BJ (cell line): Measurements from ENCODE around the gene SERPINB1. TPM values are rescaled to one million over a fixed set of nuclear protein-coding genes. Genes with fewer than 3 reads are reported as not detected.

Experiments
- CTCF ChIA-PET: fragments of 350-600 bp; formaldehyde crosslinking; extraction: SDS; loops from one replicate; lab custom pipeline; 2021; ENCODE audit warnings: antibody characterized with exemption, inconsistent platforms; lab: Yijun Ruan, JAX
- POLR2A ChIA-PET: fragments of 300-600 bp; sonication (Branson Sonifier 250); formaldehyde crosslinking; extraction: SDS; loops from one replicate; lab custom pipeline; 2021; ENCODE audit warnings: antibody characterized with exemption; lab: Charles Lee
- DNase-seq: peaks from one replicate; pipeline ENCODE4 v3.0.0-alpha.2; 2011; ENCODE audit warnings: low read depth
- H3K27me3 ChIP-seq: 2 replicates; pipeline ENCODE4 v1.6.0; 2011; ENCODE audit warnings: low read length; ENCODE audit not compliant: control insufficient read depth, insufficient read depth
- H3K36me3 ChIP-seq: 2 replicates; pipeline ENCODE4 v1.5.1; 2011; ENCODE audit warnings: low read length; ENCODE audit not compliant: control insufficient read depth, insufficient read depth
- H3K4me3 ChIP-seq: 2 replicates; pipeline ENCODE4 v1.5.1; 2011; ENCODE audit warnings: low read depth, mild to moderate bottlenecking, control low read depth, low read length
- polyA minus RNA-seq: library from RNA; depleted of rRNA, polyadenylated mRNA; stranded (reverse); fragments of >200 nt; gene quantifications from 2 replicates; pipeline ENCODE4 v1.2.3, GENCODE V29; 2011; rRNA and poly(A)+ RNA removed
- polyA plus RNA-seq: library from polyadenylated mRNA; depleted of rRNA; stranded (reverse); fragments of >200 nt; gene quantifications from 2 replicates; pipeline ENCODE4 v1.2.3, GENCODE V29; 2011; rRNA removed
- TF ChIP-seq, protein P1 (sequence below): IDR thresholded peaks from 2 replicates; pipeline ENCODE4 v1.5.1; 2011; ENCODE audit warnings: low read depth, mild to moderate bottlenecking, control low read depth, inconsistent platforms, low read length, moderate library complexity; ENCODE audit not compliant: insufficient read depth

Gene SERPINB1
- 17.9 and 31.3 TPM in 2 replicates for polyA plus RNA-seq
- 7.3 and 9.7 TPM in 2 replicates for polyA minus RNA-seq

DNA sequence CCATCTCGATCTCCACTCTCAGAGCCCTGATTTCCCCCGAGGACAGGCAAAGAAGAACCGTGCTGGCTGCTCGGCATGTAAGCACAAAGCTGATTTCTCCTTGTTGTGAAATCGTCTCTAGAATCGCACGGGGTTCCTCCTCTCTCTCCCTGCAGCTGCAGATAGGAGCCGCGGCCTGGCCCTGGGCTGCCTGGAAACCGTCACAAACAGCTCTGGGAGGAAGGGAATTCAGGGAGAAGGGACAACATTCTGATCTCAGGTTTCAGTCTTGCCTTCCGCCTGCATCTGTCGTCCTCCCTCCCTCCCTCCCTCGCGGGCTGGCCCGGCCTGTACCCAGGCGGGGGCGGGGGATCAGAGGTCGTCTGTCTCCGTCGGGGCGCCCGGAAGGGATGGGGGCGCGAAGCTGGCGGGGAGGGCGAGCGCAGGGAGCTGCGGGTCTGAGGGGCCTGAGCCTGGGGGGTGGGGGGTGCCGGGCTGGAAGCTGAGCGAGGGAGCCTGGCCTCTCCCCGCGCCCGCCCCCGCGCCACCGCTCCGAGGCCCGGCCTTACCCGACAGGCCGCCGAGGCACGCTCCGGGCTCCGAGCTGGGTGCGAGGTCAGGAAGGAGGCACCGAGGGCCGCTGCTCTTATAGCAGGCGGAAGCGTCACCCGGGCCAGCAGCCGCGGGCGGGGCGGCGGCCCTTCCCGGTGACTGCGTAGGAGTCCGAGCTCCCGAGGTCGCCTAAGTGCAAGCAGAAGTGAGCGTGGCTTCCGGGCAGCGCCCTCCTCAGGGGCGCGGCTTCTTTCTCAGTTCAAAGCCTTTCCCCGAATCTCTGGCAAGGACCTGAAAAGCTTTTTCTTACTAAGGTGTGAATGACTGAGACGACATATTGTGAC lies at the start of gene SERPINB1:
TSS of gene SERPINB1 (minus strand) at position 600 of the 875 bp plus-strand sequence. CDS start 1,277 bp downstream, outside the sequence.
- Histone ChIP-seq H3K4me3 (peak within 1 kb of the TSS; percentile 55), H3K36me3 (peaks cover 5% of the 10 kb centered on the region), H3K27me3 (no peaks in the 10 kb centered on the region)
- ChIA-PET POLR2A (interaction anchor here (0.6 to 1.4 kb wide), 3 partner anchors 9 to 149 kb away, joined by 3 read pairs; no protein-coding TSS in a partner anchor), CTCF (interaction anchor here (0.7 to 9.5 kb wide), 11 partner anchors 9 to 212 kb away, joined by 3 to 151 read pairs (median 6); partner anchors contain the start of genes MYLK4 and WRNIP1)
- DNase-seq, result peak; percentile 84
- TF ChIP-seq, protein P1, sequence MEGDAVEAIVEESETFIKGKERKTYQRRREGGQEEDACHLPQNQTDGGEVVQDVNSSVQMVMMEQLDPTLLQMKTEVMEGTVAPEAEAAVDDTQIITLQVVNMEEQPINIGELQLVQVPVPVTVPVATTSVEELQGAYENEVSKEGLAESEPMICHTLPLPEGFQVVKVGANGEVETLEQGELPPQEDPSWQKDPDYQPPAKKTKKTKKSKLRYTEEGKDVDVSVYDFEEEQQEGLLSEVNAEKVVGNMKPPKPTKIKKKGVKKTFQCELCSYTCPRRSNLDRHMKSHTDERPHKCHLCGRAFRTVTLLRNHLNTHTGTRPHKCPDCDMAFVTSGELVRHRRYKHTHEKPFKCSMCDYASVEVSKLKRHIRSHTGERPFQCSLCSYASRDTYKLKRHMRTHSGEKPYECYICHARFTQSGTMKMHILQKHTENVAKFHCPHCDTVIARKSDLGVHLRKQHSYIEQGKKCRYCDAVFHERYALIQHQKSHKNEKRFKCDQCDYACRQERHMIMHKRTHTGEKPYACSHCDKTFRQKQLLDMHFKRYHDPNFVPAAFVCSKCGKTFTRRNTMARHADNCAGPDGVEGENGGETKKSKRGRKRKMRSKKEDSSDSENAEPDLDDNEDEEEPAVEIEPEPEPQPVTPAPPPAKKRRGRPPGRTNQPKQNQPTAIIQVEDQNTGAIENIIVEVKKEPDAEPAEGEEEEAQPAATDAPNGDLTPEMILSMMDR, result no peak

DNA sequence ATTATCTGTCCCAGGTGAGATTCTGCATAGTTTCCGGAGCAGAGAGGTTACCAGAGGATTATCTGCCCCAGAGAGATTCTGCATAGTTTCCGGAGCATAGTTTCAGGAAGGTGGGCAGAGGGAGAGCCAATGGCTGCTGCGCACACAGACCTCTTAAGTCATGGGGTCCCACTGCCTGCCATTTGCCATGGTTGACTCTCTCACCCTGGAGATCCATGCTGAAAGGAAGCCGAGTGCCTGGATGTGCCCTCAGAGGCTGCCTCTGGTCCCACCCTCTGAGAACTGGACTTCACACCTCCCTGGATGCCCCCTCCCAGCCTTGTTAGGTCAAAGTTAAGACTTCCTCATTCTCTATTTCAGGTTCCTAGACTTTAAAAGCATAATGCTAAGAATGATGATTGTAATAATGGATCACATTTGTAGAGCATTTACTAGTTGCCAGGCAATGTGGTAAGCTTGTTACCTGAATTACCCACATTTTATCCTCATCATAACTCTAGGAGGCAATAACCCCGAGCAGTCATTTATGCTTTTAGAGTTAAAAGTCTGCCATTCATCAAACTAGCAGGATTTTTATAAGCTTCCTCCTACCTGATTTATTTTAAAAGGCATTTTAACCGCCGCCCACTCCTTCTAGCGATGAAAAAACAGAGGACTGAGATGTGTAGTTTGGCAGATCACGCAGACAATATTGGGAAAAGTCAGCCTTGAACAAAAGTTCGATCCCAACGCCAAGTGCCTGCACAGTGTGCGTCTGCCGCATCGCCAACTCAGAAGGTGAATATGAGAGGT lies 49.5 kb upstream of the SERPINB1 start:
- Histone ChIP-seq H3K36me3 (no peaks in the 10 kb centered on the region), H3K4me3 (no peak overlapping the region), H3K27me3 (no peaks in the 10 kb centered on the region)
- no peak for DNase-seq
- ChIA-PET POLR2A (no interaction called here), CTCF (no interaction called here)
- TF ChIP-seq, protein P1, result no peak

DNA sequence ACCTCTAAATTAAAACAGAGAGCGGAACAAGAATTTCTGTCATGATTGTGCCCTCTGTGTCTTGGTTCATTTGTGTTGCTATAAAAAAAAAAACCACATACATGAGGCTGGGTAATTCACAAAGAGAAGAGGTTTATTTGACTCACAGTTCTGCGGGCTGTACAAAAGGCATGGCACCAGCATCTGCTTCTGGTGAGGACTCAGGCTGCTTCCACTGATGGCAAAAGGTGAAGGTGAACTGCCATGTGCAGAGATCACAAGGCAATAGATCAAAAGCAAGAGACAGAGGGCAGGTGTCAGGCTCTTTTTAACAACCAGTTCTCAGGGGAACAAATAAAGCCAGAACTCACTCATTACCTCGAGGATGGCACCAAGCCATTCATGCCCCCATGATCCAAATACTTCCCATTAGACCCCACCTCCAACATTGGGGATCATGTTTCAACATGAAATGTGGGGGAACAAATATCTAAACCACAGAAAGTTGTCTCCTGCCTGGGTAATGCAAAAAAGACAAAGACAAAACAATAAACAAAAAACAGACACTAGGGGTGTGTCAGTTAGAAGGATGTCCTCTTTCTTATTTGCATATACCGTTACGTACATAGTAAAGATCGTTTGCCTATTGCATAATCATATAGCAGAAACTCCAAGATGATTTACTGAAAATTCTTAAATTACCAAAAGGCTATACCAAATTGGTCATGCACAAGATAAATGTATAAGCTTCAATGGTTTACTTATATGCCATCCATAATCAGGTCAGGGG lies 44.5 kb upstream of the SERPINB1 start:
- no peak for DNase-seq
- Histone ChIP-seq H3K27me3 (no peaks in the 10 kb centered on the region), H3K4me3 (no peak overlapping the region), H3K36me3 (no peaks in the 10 kb centered on the region)
- TF ChIP-seq, protein P1, result no peak
- ChIA-PET POLR2A (no interaction called here), CTCF (no interaction called here)

DNA sequence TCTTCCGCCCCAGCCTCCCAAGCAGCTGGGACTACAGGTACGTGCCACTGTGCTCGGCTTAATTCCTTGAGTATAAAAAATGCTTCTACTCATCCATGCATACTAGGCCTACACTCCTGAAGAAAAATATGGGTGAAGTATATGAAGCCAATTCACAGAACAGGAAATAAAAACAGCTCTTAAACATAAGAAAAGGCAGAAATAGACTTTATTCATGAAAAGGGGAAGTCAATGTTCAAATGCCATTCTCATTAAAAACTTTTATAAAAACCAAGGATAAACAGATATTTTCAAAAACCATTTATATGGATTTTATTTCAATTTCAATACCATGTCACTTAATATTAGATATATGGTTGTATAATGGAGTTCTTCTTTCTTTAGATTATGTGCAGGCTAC lies 43.1 kb upstream of the SERPINB1 start:
- H3K27me3 ChIP-seq, result no peaks in the 10 kb centered on the region
- H3K36me3 ChIP-seq, result no peaks in the 10 kb centered on the region
- no peak overlapping the region for H3K4me3 ChIP-seq
- POLR2A ChIA-PET, result no interaction called here
- no peak for DNase-seq
- CTCF ChIA-PET, result interaction anchor here (1.1 to 1.9 kb wide), 2 partner anchors 48 to 94 kb away, joined by 3 to 5 read pairs; no protein-coding TSS in a partner anchor
- TF ChIP-seq, protein P1, result no peak
